ENCODE results near the gene GPC5. TPM values are rescaled to one million over a fixed set of nuclear protein-coding genes. Genes with fewer than 3 reads are reported as not detected.
"Not testable (repeated sequence)": the region's sequence is repeated elsewhere in the genome, so short reads cannot be mapped to it uniquely, and the experiment has no call there.

GPC5 gene
- total RNA-seq, 1 donor from 2014 or later: 8.7 TPM

GRCh38 chr13:91401920-91402319 lies 3.5 kb downstream of the GPC5 start:
- ATAC-seq: no peak
- Histone ChIP-seq H3K9me3 (no peaks in the 10 kb centered on the region), H3K4me1 (peaks cover 16% of the 10 kb centered on the region), H3K4me3 (no peak overlapping the region), H3K27me3 (ENCODE audit: low read depth) (peaks cover 25% of the 10 kb centered on the region), H3K27ac (no peak overlapping the region), H3K36me3 (no peaks in the 10 kb centered on the region)
- DNase-seq: no peak
- TF ChIP-seq CTCF (IDR thresholded peaks at IDR 0.05): no peak
- intact Hi-C loops (cut with DNase I): no loop called here

- no peak overlapping the region for H3K27ac ChIP-seq
- H3K4me3 ChIP-seq: no peak overlapping the region
- no peaks in the 10 kb centered on the region for H3K27me3 ChIP-seq (ENCODE audit: low read depth)
- no peak for TF ChIP-seq CTCF (IDR thresholded peaks at IDR 0.05)
- H3K4me1 ChIP-seq: no peaks in the 10 kb centered on the region
- no peaks in the 10 kb centered on the region for H3K36me3 ChIP-seq
- no peaks in the 10 kb centered on the region for H3K9me3 ChIP-seq
- intact Hi-C loops (cut with DNase I): no loop called here
- DNase-seq (no peak), ATAC-seq (no peak)
Observed at GRCh38 chr13:91405240-91405639, 6.8 kb downstream of the GPC5 start.

GRCh38 chr13:91406619-91407018 lies 8.2 kb downstream of the GPC5 start:
- Histone ChIP-seq H3K27me3 (ENCODE audit: low read depth) (no peaks in the 10 kb centered on the region), H3K4me3 (no peak overlapping the region), H3K27ac (no peak overlapping the region), H3K9me3 (no peaks in the 10 kb centered on the region), H3K4me1 (no peaks in the 10 kb centered on the region), H3K36me3 (no peaks in the 10 kb centered on the region)
- DNase-seq: no peak
- peak; percentile 27 to 49 for ATAC-seq
- peak; percentile 38 for TF ChIP-seq CTCF (IDR thresholded peaks at IDR 0.05)
- intact Hi-C loops (cut with DNase I): no loop called here

GRCh38 chr13:91408971-91409370 lies 10.6 kb downstream of the GPC5 start:
- Histone ChIP-seq H3K27ac (no peak overlapping the region), H3K36me3 (no peaks in the 10 kb centered on the region), H3K4me1 (no peaks in the 10 kb centered on the region), H3K9me3 (no peaks in the 10 kb centered on the region), H3K27me3 (ENCODE audit: low read depth) (no peaks in the 10 kb centered on the region), H3K4me3 (no peak overlapping the region)
- intact Hi-C loops (cut with DNase I): no loop called here
- DNase-seq (no peak), ATAC-seq (no peak)
- TF ChIP-seq CTCF (IDR thresholded peaks at IDR 0.05): no peak

GRCh38 chr13:91416579-91416978 lies 18.2 kb downstream of the GPC5 start:
- H3K9me3 ChIP-seq; DNase-seq; H3K27me3 ChIP-seq (ENCODE audit: low read depth); H3K4me1 ChIP-seq; H3K27ac ChIP-seq; H3K36me3 ChIP-seq; intact Hi-C loops (cut with DNase I); H3K4me3 ChIP-seq; ATAC-seq: not testable (repeated sequence)

- intact Hi-C loops (cut with DNase I): no loop called here
- no peak for TF ChIP-seq CTCF (IDR thresholded peaks at IDR 0.05)
- Histone ChIP-seq H3K27me3 (ENCODE audit: low read depth) (no peaks in the 10 kb centered on the region), H3K36me3 (no peaks in the 10 kb centered on the region), H3K27ac (no peak overlapping the region), H3K9me3 (no peaks in the 10 kb centered on the region), H3K4me3 (no peak overlapping the region), H3K4me1 (peaks cover 9% of the 10 kb centered on the region)
- ATAC-seq (peak; percentile 93 to 94), DNase-seq (no peak)
Observed at GRCh38 chr13:91417660-91418325, 19.4 kb downstream of the GPC5 start.
